ENCODE results near the gene CSF3R.

DNA sequence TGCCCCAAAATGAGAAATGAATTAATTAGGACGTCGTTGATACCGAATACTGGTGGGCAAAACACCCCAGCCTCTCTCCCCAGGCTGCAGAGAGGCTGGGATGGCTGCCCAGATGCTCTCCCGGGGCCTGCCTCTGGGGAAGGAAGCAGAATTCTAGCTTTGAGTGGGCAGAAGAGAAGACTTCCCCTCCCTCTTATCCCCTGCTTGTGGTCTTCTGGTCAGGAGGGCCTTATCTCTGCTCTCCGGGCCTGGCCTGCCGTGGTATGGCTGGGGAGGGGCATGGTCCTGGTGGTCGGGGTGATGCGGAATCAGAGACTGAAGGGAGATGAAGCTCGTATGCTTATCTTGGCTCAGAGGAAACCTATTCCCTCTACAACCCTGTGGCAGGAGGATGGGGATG, 9.8 kb upstream of the CSF3R start:
- TF ChIP-seq, protein P1, sequence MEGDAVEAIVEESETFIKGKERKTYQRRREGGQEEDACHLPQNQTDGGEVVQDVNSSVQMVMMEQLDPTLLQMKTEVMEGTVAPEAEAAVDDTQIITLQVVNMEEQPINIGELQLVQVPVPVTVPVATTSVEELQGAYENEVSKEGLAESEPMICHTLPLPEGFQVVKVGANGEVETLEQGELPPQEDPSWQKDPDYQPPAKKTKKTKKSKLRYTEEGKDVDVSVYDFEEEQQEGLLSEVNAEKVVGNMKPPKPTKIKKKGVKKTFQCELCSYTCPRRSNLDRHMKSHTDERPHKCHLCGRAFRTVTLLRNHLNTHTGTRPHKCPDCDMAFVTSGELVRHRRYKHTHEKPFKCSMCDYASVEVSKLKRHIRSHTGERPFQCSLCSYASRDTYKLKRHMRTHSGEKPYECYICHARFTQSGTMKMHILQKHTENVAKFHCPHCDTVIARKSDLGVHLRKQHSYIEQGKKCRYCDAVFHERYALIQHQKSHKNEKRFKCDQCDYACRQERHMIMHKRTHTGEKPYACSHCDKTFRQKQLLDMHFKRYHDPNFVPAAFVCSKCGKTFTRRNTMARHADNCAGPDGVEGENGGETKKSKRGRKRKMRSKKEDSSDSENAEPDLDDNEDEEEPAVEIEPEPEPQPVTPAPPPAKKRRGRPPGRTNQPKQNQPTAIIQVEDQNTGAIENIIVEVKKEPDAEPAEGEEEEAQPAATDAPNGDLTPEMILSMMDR (IDR thresholded peaks at IDR 0.05; ENCODE audit: insufficient read depth, low read depth, low read length) = no peak
- no peak for TF ChIP-seq EZH2 (IDR thresholded peaks at IDR 0.05; ENCODE audit: insufficient read depth, low read length)

All from astrocyte (in vitro differentiated cells and primary cell).